GM19463 (cell line): Measurements from ENCODE around the gene TUBA3E.
A peak's percentile ranks its signal among the peaks of the same experiment; 100 is the strongest.
"Not testable (repeated sequence)": the region's sequence is repeated elsewhere in the genome, so short reads cannot be mapped to it uniquely, and the experiment has no call there.

Experiments
- ATAC-seq: cut with Tn5 transposase; IDR thresholded peaks from one replicate; pipeline ENCODE4 v1.9.1; 2021; ENCODE audit warnings: mild to moderate bottlenecking, moderate library complexity; ENCODE audit not compliant: unreplicated experiment

Gene TUBA3E

GRCh38 chr2:130198343-130198742 lies at the start of gene TUBA3E:
TUBA3E (minus strand) TSS chr2:130198439; CDS start chr2:130198360, 79 bp downstream.
- no peak for ATAC-seq

GRCh38 chr2:130246430-130246829 lies 48.2 kb upstream of the TUBA3E start:
- no peak for ATAC-seq

GRCh38 chr2:130245976-130246375 lies 47.7 kb upstream of the TUBA3E start:
- no peak for ATAC-seq

GRCh38 chr2:130243359-130243758 lies 45.1 kb upstream of the TUBA3E start:
- no peak for ATAC-seq

- no peak for ATAC-seq
These were observed 42.9 kb upstream of the TUBA3E start for GRCh38 chr2:130241041-130241707.

- not testable (repeated sequence) for ATAC-seq
These were observed 41.3 kb upstream of the TUBA3E start for GRCh38 chr2:130239581-130239980.

- not testable (repeated sequence) for ATAC-seq
These were observed 34.8 kb upstream of the TUBA3E start for GRCh38 chr2:130233066-130233465.

- no peak for ATAC-seq
These were observed 33.4 kb upstream of the TUBA3E start for GRCh38 chr2:130231656-130232055.

- ATAC-seq = not testable (repeated sequence)
These were observed 32.7 kb upstream of the TUBA3E start for GRCh38 chr2:130230907-130231306.

GRCh38 chr2:130230376-130230775 lies 32.1 kb upstream of the TUBA3E start:
- not testable (repeated sequence) for ATAC-seq

GRCh38 chr2:130229161-130229510 lies 30.9 kb upstream of the TUBA3E start:
- ATAC-seq = not testable (repeated sequence)

- not testable (repeated sequence) for ATAC-seq
These were observed 30.4 kb upstream of the TUBA3E start for GRCh38 chr2:130228467-130229160.

- not testable (repeated sequence) for ATAC-seq
These were observed 29.8 kb upstream of the TUBA3E start for GRCh38 chr2:130228005-130228404.

GRCh38 chr2:130222523-130222922 lies 24.3 kb upstream of the TUBA3E start:
- ATAC-seq = peak; percentile 83

GRCh38 chr2:130220505-130220904 lies 22.3 kb upstream of the TUBA3E start:
- not testable (repeated sequence) for ATAC-seq

- not testable (repeated sequence) for ATAC-seq
These were observed 20.9 kb upstream of the TUBA3E start for GRCh38 chr2:130219147-130219546.

GRCh38 chr2:130207051-130207450 lies 8.8 kb upstream of the TUBA3E start:
- ATAC-seq = not testable (repeated sequence)

- not testable (repeated sequence) for ATAC-seq
These were observed 4.9 kb upstream of the TUBA3E start for GRCh38 chr2:130203150-130203549.

GRCh38 chr2:130202518-130202917 lies 4.3 kb upstream of the TUBA3E start:
- not testable (repeated sequence) for ATAC-seq

- not testable (repeated sequence) for ATAC-seq
These were observed 2.2 kb downstream of the TUBA3E start for GRCh38 chr2:130196052-130196451.

GRCh38 chr2:130195089-130195635 lies 3.1 kb downstream of the TUBA3E start:
- not testable (repeated sequence) for ATAC-seq

GRCh38 chr2:130193824-130194223 lies 4.4 kb downstream of the TUBA3E start:
- ATAC-seq = not testable (repeated sequence)
